BJ (cell line): ENCODE data around the gene PRKCH. TPM values are rescaled to one million over a fixed set of nuclear protein-coding genes. Genes with fewer than 3 reads are reported as not detected.

Source experiments
- CTCF ChIA-PET: fragments of 350-600 bp; formaldehyde crosslinking; extraction: SDS; loops from one replicate; lab custom pipeline; 2021; ENCODE audit warnings: antibody characterized with exemption, inconsistent platforms; lab: Yijun Ruan, JAX
- POLR2A ChIA-PET: fragments of 300-600 bp; sonication (Branson Sonifier 250); formaldehyde crosslinking; extraction: SDS; loops from one replicate; lab custom pipeline; 2021; ENCODE audit warnings: antibody characterized with exemption; lab: Charles Lee
- DNase-seq: peaks from one replicate; pipeline ENCODE4 v3.0.0-alpha.2; 2011; ENCODE audit warnings: low read depth
- H3K27me3 ChIP-seq: 2 replicates; pipeline ENCODE4 v1.6.0; 2011; ENCODE audit warnings: low read length; ENCODE audit not compliant: control insufficient read depth, insufficient read depth
- H3K36me3 ChIP-seq: 2 replicates; pipeline ENCODE4 v1.5.1; 2011; ENCODE audit warnings: low read length; ENCODE audit not compliant: control insufficient read depth, insufficient read depth
- H3K4me3 ChIP-seq: 2 replicates; pipeline ENCODE4 v1.5.1; 2011; ENCODE audit warnings: low read depth, mild to moderate bottlenecking, control low read depth, low read length
- CTCF ChIP-seq: IDR thresholded peaks from 2 replicates; pipeline ENCODE4 v1.5.1; 2011; ENCODE audit warnings: low read depth, mild to moderate bottlenecking, control low read depth, inconsistent platforms, low read length, moderate library complexity; ENCODE audit not compliant: insufficient read depth
- polyA plus RNA-seq: library from polyadenylated mRNA; depleted of rRNA; stranded (reverse); fragments of >200 nt; gene quantifications from 2 replicates; pipeline ENCODE4 v1.2.3, GENCODE V29; 2011

The PRKCH gene
- polyA plus RNA-seq, 1 experiment, result 2.0 TPM

- no peaks in the 10 kb centered on the region for H3K27me3 ChIP-seq
- no peak for TF ChIP-seq CTCF
- ChIA-PET POLR2A (no interaction called here), CTCF (interaction anchor here (0.8 kb wide), 1 partner anchor 8 kb away, joined by 3 read pairs; no protein-coding TSS in a partner anchor)
- no peaks in the 10 kb centered on the region for H3K36me3 ChIP-seq
- H3K4me3 ChIP-seq, result no peak overlapping the region
- no peak for DNase-seq
Observed at GRCh38 chr14:61482348-61483206, 161.2 kb downstream of the PRKCH start.

- no peak for TF ChIP-seq CTCF
- H3K27me3 ChIP-seq, result no peaks in the 10 kb centered on the region
- ChIA-PET POLR2A (no interaction called here), CTCF (interaction anchor here (0.9 kb wide), 1 partner anchor 8 kb away, joined by 3 read pairs; no protein-coding TSS in a partner anchor)
- no peak overlapping the region for H3K4me3 ChIP-seq
- no peak for DNase-seq
- no peaks in the 10 kb centered on the region for H3K36me3 ChIP-seq
Observed at GRCh38 chr14:61483476-61483875, 162.1 kb downstream of the PRKCH start.

GRCh38 chr14:61484031-61484430, 162.7 kb downstream of the PRKCH start:
- ChIA-PET CTCF (interaction anchor here (0.9 kb wide), 1 partner anchor 9 kb away, joined by 3 read pairs; no protein-coding TSS in a partner anchor), POLR2A (no interaction called here)
- Histone ChIP-seq H3K36me3 (no peaks in the 10 kb centered on the region), H3K27me3 (no peaks in the 10 kb centered on the region), H3K4me3 (no peak overlapping the region)
- TF ChIP-seq CTCF, result no peak
- DNase-seq, result no peak

GRCh38 chr14:61484826-61485584, 163.6 kb downstream of the PRKCH start:
- Histone ChIP-seq H3K36me3 (no peaks in the 10 kb centered on the region), H3K27me3 (no peaks in the 10 kb centered on the region), H3K4me3 (no peak overlapping the region)
- CTCF ChIA-PET, result interaction anchor here (2.5 kb wide), 1 partner anchor 10 kb away, joined by 11 read pairs; no protein-coding TSS in a partner anchor
- no peak for TF ChIP-seq CTCF
- no peak for DNase-seq
- POLR2A ChIA-PET, result no interaction called here

GRCh38 chr14:61485661-61486060, 164.3 kb downstream of the PRKCH start:
- POLR2A ChIA-PET, result no interaction called here
- H3K27me3 ChIP-seq, result no peaks in the 10 kb centered on the region
- no peak overlapping the region for H3K4me3 ChIP-seq
- no peak for DNase-seq
- TF ChIP-seq CTCF, result no peak
- CTCF ChIA-PET, result interaction anchor here (2.5 kb wide), 1 partner anchor 10 kb away, joined by 11 read pairs; no protein-coding TSS in a partner anchor
- H3K36me3 ChIP-seq, result no peaks in the 10 kb centered on the region
